H9 (cell line): ENCODE results near the gene SNRNP40. TPM values are rescaled to one million over a fixed set of nuclear protein-coding genes. Genes with fewer than 3 reads are reported as not detected.

Source experiments
- DNase-seq: peaks from one replicate; pipeline ENCODE4 v3.0.0-alpha.2; 2017
- H2AFZ ChIP-seq: one replicate; pipeline ENCODE4 v1.6.1; 2013; ENCODE audit warnings: mild to moderate bottlenecking, low read length, control low read depth, moderate library complexity
- H2AK5ac ChIP-seq: 2 replicates; pipeline ENCODE4 v1.6.1; 2013; ENCODE audit warnings: low read length, control low read depth, mixed read lengths; ENCODE audit not compliant: insufficient read length
- H2BK120ac ChIP-seq: one replicate; pipeline ENCODE4 v1.6.1; 2013; ENCODE audit warnings: low read depth, mild to moderate bottlenecking, low read length, control low read depth, inconsistent platforms; ENCODE audit not compliant: poor library complexity, severe bottlenecking
- H2BK12ac ChIP-seq: 2 replicates; pipeline ENCODE4 v1.6.1; 2013; ENCODE audit warnings: low read length, control low read depth, mixed read lengths, low read depth; ENCODE audit not compliant: insufficient read length
- H2BK15ac ChIP-seq: 2 replicates; pipeline ENCODE4 v1.6.1; 2013; ENCODE audit warnings: low read depth, low read length, control low read depth
- H2BK20ac ChIP-seq: one replicate; pipeline ENCODE4 v1.6.1; 2013; ENCODE audit warnings: low read depth, mild to moderate bottlenecking, low read length, control low read depth, inconsistent platforms; ENCODE audit not compliant: poor library complexity, severe bottlenecking
- H2BK5ac ChIP-seq: 2 replicates; pipeline ENCODE4 v1.6.1; 2013; ENCODE audit warnings: low read length, control low read depth, mixed read lengths; ENCODE audit not compliant: insufficient read length
- H3K14ac ChIP-seq: 2 replicates; pipeline ENCODE4 v1.6.1; 2013; ENCODE audit warnings: low read length, control low read depth; ENCODE audit not compliant: insufficient read depth
- H3K18ac ChIP-seq: 2 replicates; pipeline ENCODE4 v1.6.1; 2013; ENCODE audit warnings: low read depth, mild to moderate bottlenecking, mixed read lengths, low read length, control low read depth; ENCODE audit not compliant: insufficient read length
- H3K23ac ChIP-seq: 2 replicates; pipeline ENCODE4 v1.6.1; 2013; ENCODE audit warnings: low read length, control low read depth, mixed read lengths, low read depth; ENCODE audit not compliant: insufficient read length
- H3K23me2 ChIP-seq: 2 replicates; pipeline ENCODE4 v1.6.1; 2013; ENCODE audit warnings: low read depth, mild to moderate bottlenecking, mixed read lengths, low read length, control low read depth; ENCODE audit not compliant: insufficient read length, poor library complexity, severe bottlenecking
- H3K27ac ChIP-seq: 2 replicates; pipeline ENCODE4 v1.5.1; 2013; ENCODE audit warnings: low read length, control low read depth, mixed read lengths, low read depth; ENCODE audit not compliant: insufficient read length
- H3K27me3 ChIP-seq: 2 replicates; pipeline ENCODE4 v1.6.1; 2013; ENCODE audit warnings: low read length, control low read depth, inconsistent platforms; ENCODE audit not compliant: insufficient read depth
- H3K4ac ChIP-seq: 2 replicates; pipeline ENCODE4 v1.6.1; 2013; ENCODE audit warnings: low read depth, mild to moderate bottlenecking, control low read depth, inconsistent platforms, low read length, moderate library complexity
- H3K4me1 ChIP-seq: 2 replicates; pipeline ENCODE4 v1.6.1; 2013; ENCODE audit warnings: low read length, control low read depth, inconsistent platforms; ENCODE audit not compliant: insufficient read depth
- H3K4me2 ChIP-seq: 2 replicates; pipeline ENCODE4 v1.6.1; 2013; ENCODE audit warnings: low read length, control low read depth, mixed read lengths; ENCODE audit not compliant: insufficient read length, insufficient read depth
- H3K56ac ChIP-seq: 2 replicates; pipeline ENCODE4 v1.6.1; 2013; ENCODE audit warnings: low read depth, mild to moderate bottlenecking, mixed read lengths, low read length, control low read depth; ENCODE audit not compliant: insufficient read length
- H3K79me1 ChIP-seq: 2 replicates; pipeline ENCODE4 v1.6.1; 2013; ENCODE audit warnings: low read depth, mild to moderate bottlenecking, moderate library complexity, low read length, control low read depth, inconsistent platforms; ENCODE audit not compliant: insufficient read depth, poor library complexity, severe bottlenecking
- H3K79me2 ChIP-seq: 2 replicates; pipeline ENCODE4 v1.6.1; 2013; ENCODE audit warnings: low read length, control low read depth, inconsistent platforms; ENCODE audit not compliant: insufficient read depth
- H3K9ac ChIP-seq: 2 replicates; pipeline ENCODE4 v1.6.1; 2013; ENCODE audit warnings: low read length, control low read depth, mixed read lengths; ENCODE audit not compliant: insufficient read length; ENCODE audit errors: extremely low read depth
- H3K9me3 ChIP-seq: one replicate; pipeline ENCODE4 v1.6.1; 2013; ENCODE audit warnings: low read depth, low read length, inconsistent platforms; ENCODE audit not compliant: control insufficient read depth
- H3T11ph ChIP-seq: one replicate; pipeline ENCODE4 v1.6.1; 2013; ENCODE audit warnings: mild to moderate bottlenecking, low read length, control low read depth, inconsistent platforms
- H4K20me1 ChIP-seq: one replicate; pipeline ENCODE4 v1.6.1; 2013; ENCODE audit not compliant: control insufficient read depth, insufficient read length, insufficient read depth
- H4K5ac ChIP-seq: 2 replicates; pipeline ENCODE4 v1.6.1; 2013; ENCODE audit warnings: low read depth, mild to moderate bottlenecking, mixed read lengths, low read length, control low read depth; ENCODE audit not compliant: insufficient read length
- H4K8ac ChIP-seq: replicated peaks from 2 replicates; pipeline ENCODE4 v1.6.1; 2013; ENCODE audit warnings: low read length, control low read depth, mixed read lengths, low read depth; ENCODE audit not compliant: insufficient read length
- H4K91ac ChIP-seq: 2 replicates; pipeline ENCODE4 v1.6.1; 2013; ENCODE audit warnings: low read depth, mild to moderate bottlenecking, moderate library complexity, mixed read lengths, low read length, control low read depth; ENCODE audit not compliant: insufficient read length
- H3K27ac Mint-ChIP-seq, 3 experiments: 2 replicates in 2 of 3; 3 replicates in 1 of 3; pipeline ENCODE4 v1.8.0; 2020 to 2021; ENCODE audit warnings: mixed read lengths in 3 of 3, mild to moderate bottlenecking in 1 of 3, moderate library complexity in 1 of 3
- H3K27me3 Mint-ChIP-seq: 2 replicates; pipeline ENCODE4 v1.8.0; 2021; ENCODE audit warnings: low read depth, mild to moderate bottlenecking, moderate library complexity, mixed read lengths
- H3K36me3 Mint-ChIP-seq, 3 experiments: 2 replicates in 2 of 3; 3 replicates in 1 of 3; pipeline ENCODE4 v1.8.0; 2020 to 2021; ENCODE audit warnings: low read depth in 3 of 3, mixed read lengths in 3 of 3; ENCODE audit not compliant: insufficient read depth in 1 of 3
- H3K4me1 Mint-ChIP-seq, 2 experiments: 2 replicates each; pipeline ENCODE4 v1.8.0; 2020; ENCODE audit warnings: mixed read lengths in 2 of 2
- H3K4me3 Mint-ChIP-seq, 2 experiments: 2 replicates in 1 of 2; 3 replicates in 1 of 2; pipeline ENCODE4 v1.8.0; 2020 to 2021; ENCODE audit warnings: mild to moderate bottlenecking in 2 of 2, mixed read lengths in 2 of 2, moderate library complexity in 1 of 2
- H3K9me3 Mint-ChIP-seq, 2 experiments: 2 replicates in 1 of 2; 3 replicates in 1 of 2; pipeline ENCODE4 v1.8.0; 2020; ENCODE audit warnings: mild to moderate bottlenecking in 2 of 2, mixed read lengths in 2 of 2, moderate library complexity in 1 of 2
- total RNA-seq: library from RNA; stranded (reverse); gene quantifications from 2 replicates; pipeline ENCODE4 v1.2.1, GENCODE V29; 2021
- TF ChIP-seq, protein P1 (sequence below): fragments of 200-600 bp; sonication (generic); conservative IDR thresholded peaks from 3 replicates; pipeline ENCODE4 v1.8.0; 2021; ENCODE audit warnings: antibody characterized with exemption, mild to moderate bottlenecking

SNRNP40 gene
- total RNA-seq, 1 experiment from 2014 or later, result 132 TPM

DNA sequence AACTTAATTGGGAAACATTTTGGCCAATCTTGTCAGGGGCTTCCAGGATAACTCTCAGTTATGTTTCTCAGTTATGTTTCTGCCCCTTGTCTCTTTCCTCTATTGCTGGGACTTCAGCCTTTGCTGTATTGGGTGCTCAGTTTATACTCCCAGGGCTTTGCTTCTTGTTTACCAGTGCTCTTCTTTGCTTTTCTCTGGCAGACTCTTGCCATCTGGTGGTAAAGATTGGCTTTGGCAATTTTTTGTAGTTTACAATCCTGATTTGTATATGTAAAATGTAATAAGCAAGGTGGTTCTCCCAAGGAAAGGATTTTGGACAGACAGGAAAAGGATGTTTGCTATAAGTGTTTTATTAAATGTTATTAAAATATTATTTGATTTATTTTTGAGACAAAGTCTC lies 38.4 kb upstream of the SNRNP40 start:
- H3K79me1 ChIP-seq, result no peaks in the 10 kb centered on the region
- H2BK15ac ChIP-seq, result no peak overlapping the region
- no peak overlapping the region for H4K8ac ChIP-seq
- H3K14ac ChIP-seq, result no peak overlapping the region
- Mint-ChIP-seq H3K4me3 (no peak overlapping the region), H3K36me3 (peaks cover 6 to 29% (median 25%) of the 10 kb centered on the region in 3 experiments; a peak in 6 of 7 replicates), H3K27me3 (no peaks in the 10 kb centered on the region), H3K4me1 (no peaks in the 10 kb centered on the region), H3K9me3 (no peaks in the 10 kb centered on the region; a peak in 1 of 5 replicates), H3K27ac (no peak overlapping the region; a peak in 1 of 7 replicates)
- H4K20me1 ChIP-seq, result no peaks in the 10 kb centered on the region
- no peak overlapping the region for H3K18ac ChIP-seq
- no peak overlapping the region for H2BK5ac ChIP-seq
- H3K23me2 ChIP-seq, result no peaks in the 10 kb centered on the region
- no peak overlapping the region for H3T11ph ChIP-seq
- H3K9ac ChIP-seq, result no peak overlapping the region
- H3K56ac ChIP-seq, result no peak overlapping the region
- no peak overlapping the region for H2BK20ac ChIP-seq
- no peak overlapping the region for H2AK5ac ChIP-seq
- H3K23ac ChIP-seq, result no peak overlapping the region
- H3K27ac ChIP-seq, result no peak overlapping the region
- H4K5ac ChIP-seq, result no peak overlapping the region
- no peak overlapping the region for H2AFZ ChIP-seq
- DNase-seq, result no peak
- TF ChIP-seq, protein P1, sequence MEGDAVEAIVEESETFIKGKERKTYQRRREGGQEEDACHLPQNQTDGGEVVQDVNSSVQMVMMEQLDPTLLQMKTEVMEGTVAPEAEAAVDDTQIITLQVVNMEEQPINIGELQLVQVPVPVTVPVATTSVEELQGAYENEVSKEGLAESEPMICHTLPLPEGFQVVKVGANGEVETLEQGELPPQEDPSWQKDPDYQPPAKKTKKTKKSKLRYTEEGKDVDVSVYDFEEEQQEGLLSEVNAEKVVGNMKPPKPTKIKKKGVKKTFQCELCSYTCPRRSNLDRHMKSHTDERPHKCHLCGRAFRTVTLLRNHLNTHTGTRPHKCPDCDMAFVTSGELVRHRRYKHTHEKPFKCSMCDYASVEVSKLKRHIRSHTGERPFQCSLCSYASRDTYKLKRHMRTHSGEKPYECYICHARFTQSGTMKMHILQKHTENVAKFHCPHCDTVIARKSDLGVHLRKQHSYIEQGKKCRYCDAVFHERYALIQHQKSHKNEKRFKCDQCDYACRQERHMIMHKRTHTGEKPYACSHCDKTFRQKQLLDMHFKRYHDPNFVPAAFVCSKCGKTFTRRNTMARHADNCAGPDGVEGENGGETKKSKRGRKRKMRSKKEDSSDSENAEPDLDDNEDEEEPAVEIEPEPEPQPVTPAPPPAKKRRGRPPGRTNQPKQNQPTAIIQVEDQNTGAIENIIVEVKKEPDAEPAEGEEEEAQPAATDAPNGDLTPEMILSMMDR, result peak; percentile 69
- no peak overlapping the region for H3K4ac ChIP-seq
- H2BK120ac ChIP-seq, result no peak overlapping the region
- no peaks in the 10 kb centered on the region for H3K4me1 ChIP-seq
- H2BK12ac ChIP-seq, result no peak overlapping the region
- H3K9me3 ChIP-seq, result no peaks in the 10 kb centered on the region
- no peaks in the 10 kb centered on the region for H3K27me3 ChIP-seq
- H3K79me2 ChIP-seq, result no peaks in the 10 kb centered on the region
- no peak overlapping the region for H4K91ac ChIP-seq
- H3K4me2 ChIP-seq, result no peak overlapping the region
